ENCODE measurements around the gene PHAX.

GRCh38 chr5:126659805-126660482 lies 59.2 kb downstream of the PHAX start:
- TF ChIP-seq, protein P1, sequence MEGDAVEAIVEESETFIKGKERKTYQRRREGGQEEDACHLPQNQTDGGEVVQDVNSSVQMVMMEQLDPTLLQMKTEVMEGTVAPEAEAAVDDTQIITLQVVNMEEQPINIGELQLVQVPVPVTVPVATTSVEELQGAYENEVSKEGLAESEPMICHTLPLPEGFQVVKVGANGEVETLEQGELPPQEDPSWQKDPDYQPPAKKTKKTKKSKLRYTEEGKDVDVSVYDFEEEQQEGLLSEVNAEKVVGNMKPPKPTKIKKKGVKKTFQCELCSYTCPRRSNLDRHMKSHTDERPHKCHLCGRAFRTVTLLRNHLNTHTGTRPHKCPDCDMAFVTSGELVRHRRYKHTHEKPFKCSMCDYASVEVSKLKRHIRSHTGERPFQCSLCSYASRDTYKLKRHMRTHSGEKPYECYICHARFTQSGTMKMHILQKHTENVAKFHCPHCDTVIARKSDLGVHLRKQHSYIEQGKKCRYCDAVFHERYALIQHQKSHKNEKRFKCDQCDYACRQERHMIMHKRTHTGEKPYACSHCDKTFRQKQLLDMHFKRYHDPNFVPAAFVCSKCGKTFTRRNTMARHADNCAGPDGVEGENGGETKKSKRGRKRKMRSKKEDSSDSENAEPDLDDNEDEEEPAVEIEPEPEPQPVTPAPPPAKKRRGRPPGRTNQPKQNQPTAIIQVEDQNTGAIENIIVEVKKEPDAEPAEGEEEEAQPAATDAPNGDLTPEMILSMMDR (IDR thresholded peaks at IDR 0.05 in 4 of 5, conservative IDR thresholded peaks at IDR 0.05 in 1 of 5), result no peak
- TF ChIP-seq POLR2A (IDR thresholded peaks at IDR 0.05), result no peak

Data from gastrocnemius medialis (tissue), 4 donors.